BLaER1 (cell line): ENCODE results near the gene EIF4E1B.
A peak's percentile ranks its signal among the peaks of the same experiment; 100 is the strongest.
"Not testable (repeated sequence)": the region's sequence is repeated elsewhere in the genome, so short reads cannot be mapped to it uniquely, and the experiment has no call there.

ENCODE experiments used
- H3K27ac ChIP-seq: shearing (Covaris generic); formaldehyde crosslinking; 2 replicates; pipeline ENCODE4 v1.8.1; 2022
- H3K27me3 ChIP-seq: shearing (Covaris generic); formaldehyde crosslinking; 2 replicates; pipeline ENCODE4 v1.8.1; 2022
- H3K36me3 ChIP-seq: shearing (Covaris generic); formaldehyde crosslinking; 2 replicates; pipeline ENCODE4 v1.8.1; 2022
- H3K4me1 ChIP-seq: shearing (Covaris generic); formaldehyde crosslinking; 2 replicates; pipeline ENCODE4 v1.8.1; 2022
- H3K4me2 ChIP-seq: shearing (Covaris generic); formaldehyde crosslinking; 2 replicates; pipeline ENCODE4 v1.8.1; 2022
- H3K4me3 ChIP-seq: shearing (Covaris generic); formaldehyde crosslinking; 2 replicates; pipeline ENCODE4 v1.8.1; 2022
- H3K9ac ChIP-seq: shearing (Covaris generic); formaldehyde crosslinking; 2 replicates; pipeline ENCODE4 v1.8.1; 2022
- H3K9me3 ChIP-seq: shearing (Covaris generic); formaldehyde crosslinking; 2 replicates; pipeline ENCODE4 v1.8.1; 2022
- H4K20me1 ChIP-seq: shearing (Covaris generic); formaldehyde crosslinking; 2 replicates; pipeline ENCODE4 v1.8.1; 2022
- Cebpa-rat ChIP-seq: shearing (Covaris generic); IDR thresholded peaks from 2 replicates; pipeline ENCODE4 v1.8.1; 2022

EIF4E1B gene

DNA sequence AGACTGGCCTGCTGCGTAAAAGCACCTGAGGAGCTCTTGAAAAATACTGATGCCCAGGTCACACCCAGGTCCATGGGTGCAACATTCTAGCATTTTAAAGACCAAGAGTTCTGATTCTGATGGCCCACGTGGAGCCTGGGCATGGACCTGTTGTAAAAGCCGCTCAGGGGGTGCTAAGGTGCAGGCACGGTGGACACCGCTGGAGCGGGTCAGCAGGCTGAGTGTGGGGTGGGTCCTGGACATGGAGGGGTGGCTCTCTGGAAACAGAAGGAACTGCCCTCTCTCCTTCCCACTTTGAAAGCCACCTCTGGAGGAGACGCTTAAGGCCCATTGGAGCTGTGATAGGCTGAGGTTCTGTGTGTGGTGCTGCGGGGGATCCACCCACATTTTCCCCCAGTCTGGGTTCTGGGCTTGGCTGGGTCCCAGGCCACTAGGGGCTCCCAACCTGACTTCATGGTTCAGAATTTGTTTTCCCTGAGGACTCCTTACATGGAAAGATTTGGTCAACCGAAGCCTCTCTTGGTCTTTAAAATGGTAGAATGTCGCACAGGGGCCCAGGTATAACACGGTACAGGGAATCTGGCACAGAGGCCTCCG, 37.1 kb upstream of the EIF4E1B start:
- Histone ChIP-seq H3K27ac (no peak overlapping the region), H3K9ac (no peak overlapping the region), H3K27me3 (0 out of 2 replicates have a peak, but pooled peaks cover 3% of the 10 kb centered on the region), H3K36me3 (peaks cover 48% of the 10 kb centered on the region), H3K4me3 (no peak overlapping the region), H3K4me1 (peaks cover 48% of the 10 kb centered on the region), H3K4me2 (no peak overlapping the region), H4K20me1 (peaks cover 68% of the 10 kb centered on the region), H3K9me3 (peaks cover 7% of the 10 kb centered on the region)
- TF ChIP-seq Cebpa-rat, result no peak

DNA sequence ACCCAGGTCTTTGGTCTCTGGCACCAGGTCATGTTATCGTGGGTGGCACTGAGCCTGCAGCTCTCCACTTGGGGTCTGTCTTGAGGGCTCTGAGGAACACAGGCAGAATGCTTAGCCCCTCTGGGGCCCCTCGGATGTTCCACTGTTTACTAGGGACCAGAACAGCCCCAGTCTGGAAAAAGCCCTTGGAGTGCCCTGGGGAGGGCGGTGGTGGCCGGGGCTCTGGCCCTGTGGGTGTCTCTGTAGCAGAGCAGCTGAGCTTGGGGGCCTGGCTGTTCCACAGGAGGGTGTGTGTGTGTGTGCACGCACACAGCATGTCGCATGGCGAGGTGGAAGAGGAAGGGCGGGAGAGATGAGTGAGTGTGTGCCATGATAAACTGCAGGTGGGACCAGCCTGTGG, 35.9 kb upstream of the EIF4E1B start:
- Histone ChIP-seq H4K20me1 (peaks cover 69% of the 10 kb centered on the region), H3K9ac (no peak overlapping the region), H3K9me3 (peaks cover 7% of the 10 kb centered on the region), H3K4me2 (no peak overlapping the region), H3K4me3 (no peak overlapping the region), H3K27me3 (peaks cover 3% of the 10 kb centered on the region; the same call in 1 of the 2 replicates), H3K36me3 (peaks cover 59% of the 10 kb centered on the region), H3K4me1 (peaks cover 36% of the 10 kb centered on the region), H3K27ac (no peak overlapping the region)
- TF ChIP-seq Cebpa-rat, result no peak

DNA sequence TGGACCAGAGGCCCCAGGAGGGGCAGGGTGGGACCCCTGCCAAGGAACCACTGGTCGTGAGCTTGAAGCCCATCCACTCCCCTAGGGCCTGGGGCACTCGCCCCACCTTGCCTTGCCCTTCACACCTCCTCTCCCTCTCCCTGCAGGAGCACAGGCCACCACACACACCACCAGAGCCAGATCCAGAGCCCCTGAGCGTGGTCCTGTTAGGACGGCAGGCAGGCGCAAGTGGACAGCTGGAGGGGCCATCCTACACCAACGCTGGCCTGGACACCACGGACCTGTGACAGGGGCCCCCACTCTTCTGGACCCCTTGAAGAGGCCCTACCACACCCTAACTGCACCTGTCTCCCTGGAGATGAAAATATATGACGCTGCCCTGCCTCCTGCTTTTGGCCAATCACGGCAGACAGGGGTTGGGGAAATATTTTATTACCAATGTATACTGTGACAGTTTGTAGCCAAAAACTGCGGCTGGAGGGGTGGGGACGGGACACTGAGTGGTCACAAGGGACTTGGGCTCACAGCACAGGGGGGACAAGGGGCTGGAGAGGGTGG, 35.0 kb upstream of the EIF4E1B start:
- peaks cover 3% of the 10 kb centered on the region; the same call in 1 of the 2 replicates for H3K27me3 ChIP-seq
- H4K20me1 ChIP-seq, result peaks cover 69% of the 10 kb centered on the region
- no peak for TF ChIP-seq Cebpa-rat
- no peak overlapping the region for H3K27ac ChIP-seq
- no peak overlapping the region for H3K9ac ChIP-seq
- H3K4me3 ChIP-seq, result no peak overlapping the region
- peaks cover 27% of the 10 kb centered on the region for H3K4me1 ChIP-seq
- peaks cover 7% of the 10 kb centered on the region for H3K9me3 ChIP-seq
- H3K36me3 ChIP-seq, result peaks cover 64% of the 10 kb centered on the region
- no peak overlapping the region for H3K4me2 ChIP-seq

DNA sequence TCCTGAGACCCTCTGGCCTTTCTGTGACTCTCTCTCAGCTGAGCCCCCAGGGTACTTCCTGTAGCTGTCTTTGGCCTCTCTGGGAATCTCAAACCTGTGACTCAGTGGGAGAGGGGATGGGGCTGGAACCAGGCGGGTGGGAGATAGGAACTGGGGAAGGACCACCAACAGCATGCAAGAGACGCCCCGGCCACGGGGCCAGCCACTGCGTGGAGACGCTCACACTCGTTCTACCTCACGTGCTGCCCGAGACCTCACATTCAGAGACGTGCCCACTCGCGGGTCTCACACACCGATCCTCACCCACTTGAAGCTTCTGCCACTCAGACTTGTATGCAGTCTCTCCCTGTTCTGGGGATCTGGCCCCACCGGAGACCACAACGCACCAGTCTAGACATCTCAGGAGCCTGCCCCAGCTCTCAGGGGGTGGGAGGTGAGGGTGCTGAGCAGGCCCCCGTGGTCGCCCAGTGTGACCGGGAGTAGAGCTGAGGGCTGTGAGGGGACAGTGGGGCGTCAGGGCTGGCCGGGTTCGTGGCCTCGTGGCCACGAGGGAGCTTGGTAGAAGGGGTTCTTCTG, 34.3 kb upstream of the EIF4E1B start:
- Histone ChIP-seq H4K20me1 (peaks cover 70% of the 10 kb centered on the region), H3K9me3 (peaks cover 5% of the 10 kb centered on the region), H3K27ac (no peak overlapping the region), H3K4me1 (peaks cover 20% of the 10 kb centered on the region), H3K9ac (no peak overlapping the region), H3K4me3 (peak overlapping the region; percentile 56), H3K4me2 (peak overlapping the region; percentile 84), H3K36me3 (peaks cover 64% of the 10 kb centered on the region), H3K27me3 (peaks cover 3% of the 10 kb centered on the region; the same call in 1 of the 2 replicates)
- TF ChIP-seq Cebpa-rat, result no peak

DNA sequence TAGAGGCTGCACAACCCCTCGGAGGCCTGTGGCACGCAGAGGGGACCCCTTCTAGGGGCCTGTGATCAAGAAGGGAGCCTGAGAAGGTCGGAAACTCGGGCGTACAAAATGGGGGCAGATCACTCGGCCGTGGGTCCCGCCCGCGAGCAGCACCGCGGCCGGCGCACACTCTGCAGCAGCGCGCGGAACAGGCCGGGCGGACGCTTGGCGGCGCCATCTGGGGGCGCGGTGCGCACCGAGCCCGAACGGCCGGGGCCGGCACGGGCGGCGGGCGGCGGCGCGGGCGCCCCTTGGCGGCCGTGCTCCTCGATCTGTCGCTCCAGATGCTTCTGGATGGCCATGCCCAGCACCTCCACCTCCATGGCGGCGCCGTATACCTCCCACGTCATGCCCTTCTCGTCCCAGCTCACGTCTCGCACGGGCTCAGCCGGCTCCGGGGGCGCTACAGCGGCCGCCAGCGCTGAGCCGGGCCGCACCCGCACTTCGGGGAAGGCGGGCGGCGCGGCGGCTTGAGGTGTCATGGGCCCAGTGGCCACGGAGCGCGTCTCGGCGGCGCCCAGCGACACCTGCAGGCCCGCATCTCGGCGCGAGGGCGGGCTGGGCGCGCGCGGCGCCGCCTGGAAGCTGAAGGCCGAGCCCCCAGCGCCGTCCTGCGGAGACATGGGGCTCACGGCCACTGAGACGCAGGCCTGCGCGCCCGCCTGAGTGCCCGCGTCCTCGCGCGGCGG, 33.6 kb upstream of the EIF4E1B start:
- Histone ChIP-seq H3K4me1 (peaks cover 20% of the 10 kb centered on the region), H3K36me3 (peaks cover 58% of the 10 kb centered on the region), H3K9ac (0 out of 2 replicates have a peak overlapping the region, but pooled peaks have one; percentile 22), H3K4me2 (peak overlapping the region; percentile 84), H3K4me3 (peak overlapping the region; percentile 56), H4K20me1 (peaks cover 77% of the 10 kb centered on the region), H3K27me3 (peaks cover 3% of the 10 kb centered on the region; the same call in 1 of the 2 replicates), H3K27ac (no peak overlapping the region), H3K9me3 (no peaks in the 10 kb centered on the region; the same call in 1 of the 2 replicates)
- TF ChIP-seq Cebpa-rat, result no peak

DNA sequence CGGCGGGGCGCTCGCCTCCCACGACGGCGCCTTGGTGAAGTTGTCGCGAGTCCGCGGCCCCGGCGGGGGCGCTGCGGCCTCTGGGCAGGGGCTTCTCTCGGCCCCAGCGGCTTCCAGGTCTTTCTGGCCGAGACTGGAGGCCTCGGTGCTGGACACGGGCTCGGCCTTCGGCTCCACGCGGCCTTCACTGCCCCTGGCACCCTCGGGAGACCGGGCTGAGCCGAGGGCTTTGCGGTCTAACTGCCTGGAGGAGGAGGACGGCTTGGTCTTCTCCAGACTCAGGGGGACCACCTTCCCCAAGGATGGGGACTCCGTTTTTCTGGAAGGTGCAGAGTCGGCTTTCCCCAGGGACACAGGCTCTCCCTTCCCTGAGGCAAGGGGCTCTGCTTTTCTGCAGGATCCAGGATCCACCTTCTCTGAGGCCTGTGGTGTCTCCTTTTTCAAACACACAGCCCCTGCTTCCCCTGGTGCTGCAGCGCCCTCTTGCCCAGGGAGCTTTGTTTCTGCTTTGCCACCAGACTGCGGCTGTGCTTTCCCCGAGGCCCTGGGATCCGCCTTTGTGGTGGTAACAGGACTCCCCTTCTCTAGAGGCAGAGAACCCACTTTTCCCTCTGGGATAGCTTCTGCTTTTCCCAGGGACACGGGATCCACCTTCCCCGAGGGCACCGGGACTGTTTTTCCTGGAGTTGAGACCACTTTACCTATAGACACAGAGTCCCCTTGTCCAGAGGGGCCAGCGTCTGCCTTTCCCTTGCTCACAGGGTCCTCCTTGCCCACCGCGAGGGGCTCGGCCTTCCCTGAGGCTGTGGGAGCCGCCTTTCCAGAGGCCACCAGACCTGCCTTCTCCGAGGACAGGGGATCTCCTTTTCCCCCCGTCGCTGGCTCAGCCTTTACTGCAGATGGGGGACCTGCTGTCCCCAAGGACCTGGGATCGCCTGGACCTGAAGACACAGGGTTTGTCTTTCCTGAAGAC, 32.8 kb upstream of the EIF4E1B start:
- TF ChIP-seq Cebpa-rat, result no peak
- no peaks in the 10 kb centered on the region for H3K9me3 ChIP-seq
- H3K4me1 ChIP-seq, result peaks cover 20% of the 10 kb centered on the region
- no peak overlapping the region for H3K4me3 ChIP-seq
- peaks cover 50% of the 10 kb centered on the region for H3K36me3 ChIP-seq
- H3K4me2 ChIP-seq, result peak overlapping the region; percentile 84
- H3K27ac ChIP-seq, result no peak overlapping the region
- H3K27me3 ChIP-seq, result peaks cover 3% of the 10 kb centered on the region; the same call in 1 of the 2 replicates
- H4K20me1 ChIP-seq, result peaks cover 85% of the 10 kb centered on the region
- no peak overlapping the region for H3K9ac ChIP-seq

DNA sequence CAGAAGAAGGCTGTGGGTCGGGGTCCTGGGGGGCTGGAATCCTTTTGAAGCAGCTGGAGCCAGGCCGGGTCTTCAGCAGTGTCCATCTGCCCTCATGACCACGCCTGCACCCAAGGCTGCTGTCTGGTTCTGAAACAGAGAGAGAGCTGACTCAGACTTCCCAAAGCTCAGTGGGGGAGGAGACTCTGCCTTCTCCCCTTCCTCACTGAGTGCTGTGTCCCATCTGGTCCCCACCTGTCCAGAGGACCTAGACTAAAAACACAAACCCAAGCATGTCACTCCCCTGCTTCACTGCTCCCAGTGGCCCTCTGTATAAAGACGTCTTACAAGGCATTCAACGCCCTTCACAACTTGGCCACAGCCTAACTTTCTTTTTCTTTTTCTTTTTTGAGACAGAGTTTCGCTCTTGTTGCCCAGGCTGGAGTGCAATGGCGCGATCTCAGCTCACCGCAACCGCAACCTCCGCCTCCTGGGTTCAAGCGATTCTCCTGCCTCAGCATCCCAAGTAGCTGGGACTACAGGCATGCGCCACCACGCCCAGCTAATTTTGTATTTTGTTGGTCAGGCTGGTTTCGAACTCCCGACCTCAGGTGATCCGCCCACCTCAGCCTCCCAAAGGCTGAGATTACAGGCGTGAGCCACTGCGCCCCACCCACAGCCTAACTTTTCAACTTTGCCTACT, 30.6 kb upstream of the EIF4E1B start:
- Histone ChIP-seq H3K36me3 (peaks cover 39% of the 10 kb centered on the region), H4K20me1 (peaks cover 94% of the 10 kb centered on the region), H3K4me1 (peaks cover 33% of the 10 kb centered on the region)
- H3K4me2 ChIP-seq, H3K9me3 ChIP-seq, H3K27ac ChIP-seq, H3K27me3 ChIP-seq, H3K4me3 ChIP-seq, H3K9ac ChIP-seq: not testable (repeated sequence)

DNA sequence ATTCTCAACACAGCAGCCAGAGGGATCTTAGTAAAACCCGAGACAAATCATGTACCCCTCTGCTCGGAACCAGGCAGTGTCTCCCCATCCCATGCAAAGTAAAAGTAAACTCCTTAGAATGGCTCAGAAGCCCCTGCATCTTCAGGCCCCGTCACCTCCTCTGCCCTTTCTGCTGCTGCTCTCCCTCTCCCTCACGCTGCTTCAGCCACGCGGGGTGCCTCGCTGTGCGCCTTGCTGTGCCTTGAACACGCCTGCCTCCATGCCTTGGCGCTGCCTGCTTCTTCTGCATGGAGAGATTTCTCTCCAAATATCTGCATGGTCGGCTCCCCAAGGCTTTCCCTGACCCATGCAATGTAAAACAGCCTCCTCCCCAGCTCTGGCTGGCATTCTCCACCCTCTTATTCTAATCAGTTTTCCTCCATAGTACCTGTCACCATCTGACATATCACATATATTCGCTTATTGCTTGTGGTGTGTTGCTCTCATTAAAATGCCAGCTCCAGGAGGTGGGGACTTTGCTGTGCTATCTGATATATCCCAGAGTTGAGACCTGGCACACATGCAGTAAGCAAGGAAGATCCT, 28.5 kb upstream of the EIF4E1B start:
- H3K27me3 ChIP-seq, result no peaks in the 10 kb centered on the region; the same call in 1 of the 2 replicates

More for the DNA sequence above, 28.5 kb upstream of the EIF4E1B start:
- H3K4me1 ChIP-seq, result peaks cover 42% of the 10 kb centered on the region
- H3K4me2 ChIP-seq, result no peak overlapping the region
- no peak for TF ChIP-seq Cebpa-rat
- no peak overlapping the region for H3K27ac ChIP-seq
- H3K4me3 ChIP-seq, result no peak overlapping the region
- no peak overlapping the region for H3K9ac ChIP-seq
- H3K36me3 ChIP-seq, result peaks cover 33% of the 10 kb centered on the region
- peaks cover 93% of the 10 kb centered on the region for H4K20me1 ChIP-seq
- no peaks in the 10 kb centered on the region for H3K9me3 ChIP-seq
